ENCODE data around the gene IQCK.

DNA sequence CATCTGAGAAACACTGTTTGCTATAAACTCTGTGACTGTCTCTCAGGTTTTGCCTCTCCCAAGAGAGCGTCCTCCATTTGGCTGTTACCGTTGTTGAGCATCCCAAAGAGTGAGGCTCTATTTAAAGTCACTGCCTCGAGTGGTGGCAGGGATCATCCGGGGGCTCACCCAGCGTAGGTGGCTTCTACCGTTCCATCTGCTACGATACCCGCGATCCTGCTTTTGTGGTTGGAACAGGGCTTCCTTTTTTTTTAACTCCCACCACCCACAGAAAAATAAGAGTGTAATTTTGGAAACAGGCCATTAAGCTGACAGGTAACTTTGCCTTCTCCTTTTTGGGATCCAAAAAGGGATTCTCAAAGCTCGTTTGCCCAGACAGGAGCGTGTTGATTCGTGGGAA lies 36.4 kb upstream of the IQCK start:
- TF ChIP-seq TAF1 (IDR thresholded peaks at IDR 0.05; ENCODE audit: low read depth), result no peak
- no peak for TF ChIP-seq CREB1 (IDR thresholded peaks at IDR 0.05; ENCODE audit: low read depth)
- TF ChIP-seq, protein P1, sequence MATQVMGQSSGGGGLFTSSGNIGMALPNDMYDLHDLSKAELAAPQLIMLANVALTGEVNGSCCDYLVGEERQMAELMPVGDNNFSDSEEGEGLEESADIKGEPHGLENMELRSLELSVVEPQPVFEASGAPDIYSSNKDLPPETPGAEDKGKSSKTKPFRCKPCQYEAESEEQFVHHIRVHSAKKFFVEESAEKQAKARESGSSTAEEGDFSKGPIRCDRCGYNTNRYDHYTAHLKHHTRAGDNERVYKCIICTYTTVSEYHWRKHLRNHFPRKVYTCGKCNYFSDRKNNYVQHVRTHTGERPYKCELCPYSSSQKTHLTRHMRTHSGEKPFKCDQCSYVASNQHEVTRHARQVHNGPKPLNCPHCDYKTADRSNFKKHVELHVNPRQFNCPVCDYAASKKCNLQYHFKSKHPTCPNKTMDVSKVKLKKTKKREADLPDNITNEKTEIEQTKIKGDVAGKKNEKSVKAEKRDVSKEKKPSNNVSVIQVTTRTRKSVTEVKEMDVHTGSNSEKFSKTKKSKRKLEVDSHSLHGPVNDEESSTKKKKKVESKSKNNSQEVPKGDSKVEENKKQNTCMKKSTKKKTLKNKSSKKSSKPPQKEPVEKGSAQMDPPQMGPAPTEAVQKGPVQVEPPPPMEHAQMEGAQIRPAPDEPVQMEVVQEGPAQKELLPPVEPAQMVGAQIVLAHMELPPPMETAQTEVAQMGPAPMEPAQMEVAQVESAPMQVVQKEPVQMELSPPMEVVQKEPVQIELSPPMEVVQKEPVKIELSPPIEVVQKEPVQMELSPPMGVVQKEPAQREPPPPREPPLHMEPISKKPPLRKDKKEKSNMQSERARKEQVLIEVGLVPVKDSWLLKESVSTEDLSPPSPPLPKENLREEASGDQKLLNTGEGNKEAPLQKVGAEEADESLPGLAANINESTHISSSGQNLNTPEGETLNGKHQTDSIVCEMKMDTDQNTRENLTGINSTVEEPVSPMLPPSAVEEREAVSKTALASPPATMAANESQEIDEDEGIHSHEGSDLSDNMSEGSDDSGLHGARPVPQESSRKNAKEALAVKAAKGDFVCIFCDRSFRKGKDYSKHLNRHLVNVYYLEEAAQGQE (IDR thresholded peaks at IDR 0.05; ENCODE audit: low read depth), result no peak
- TF ChIP-seq, protein P2, sequence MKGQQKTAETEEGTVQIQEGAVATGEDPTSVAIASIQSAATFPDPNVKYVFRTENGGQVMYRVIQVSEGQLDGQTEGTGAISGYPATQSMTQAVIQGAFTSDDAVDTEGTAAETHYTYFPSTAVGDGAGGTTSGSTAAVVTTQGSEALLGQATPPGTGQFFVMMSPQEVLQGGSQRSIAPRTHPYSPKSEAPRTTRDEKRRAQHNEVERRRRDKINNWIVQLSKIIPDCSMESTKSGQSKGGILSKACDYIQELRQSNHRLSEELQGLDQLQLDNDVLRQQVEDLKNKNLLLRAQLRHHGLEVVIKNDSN (IDR thresholded peaks at IDR 0.05), result no peak
- no peak for TF ChIP-seq YY1 (IDR thresholded peaks at IDR 0.05; ENCODE audit: low read depth)

Data from Ishikawa (cell line).